Measurements from ENCODE around the gene ZNRF3.
"Not testable (repeated sequence)": the region's sequence is repeated elsewhere in the genome, so short reads cannot be mapped to it uniquely, and the experiment has no call there.

The ZNRF3 gene

DNA sequence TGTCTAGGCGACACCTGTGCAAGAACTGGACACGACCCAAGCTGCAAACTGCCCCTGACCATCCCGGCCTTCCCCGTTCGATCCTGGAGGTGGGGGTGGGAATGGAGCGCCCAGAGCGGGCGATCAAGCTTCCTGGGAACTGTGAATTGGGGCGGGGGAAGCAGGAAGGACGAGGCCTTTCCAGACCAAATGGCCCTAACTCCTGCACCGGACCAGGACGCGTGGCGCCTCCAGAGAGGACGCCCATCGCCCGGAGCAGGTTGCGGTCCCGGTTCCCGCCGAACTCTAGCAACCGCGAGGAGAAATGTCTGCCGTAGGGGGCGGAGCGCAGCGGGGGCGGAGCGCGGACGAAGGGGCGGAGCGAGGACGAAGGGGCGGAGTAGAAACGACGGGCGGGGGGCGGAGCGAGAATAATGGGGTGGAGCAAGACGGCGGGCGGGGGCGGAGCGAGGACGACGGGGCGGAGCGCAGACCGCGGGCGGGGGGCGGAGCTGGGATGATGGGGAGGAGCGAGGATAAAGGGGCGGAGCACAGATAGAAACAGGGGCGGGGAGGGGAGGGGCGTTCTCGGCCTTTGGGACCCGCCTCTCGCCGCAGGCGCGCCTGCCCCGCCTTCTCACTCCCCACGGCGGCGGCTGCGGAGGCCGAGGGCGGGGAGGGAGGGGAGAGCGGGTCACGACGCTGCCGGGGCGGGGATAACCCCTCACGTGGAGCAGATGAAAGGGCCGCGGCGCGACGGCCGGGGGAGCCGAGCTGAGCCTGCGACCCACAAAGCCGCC is at the start of gene ZNRF3:
Gene ZNRF3, plus strand, starts transcription at position 695 of the 779 bp plus-strand sequence. CDS start 195 bp downstream, outside the sequence.
- peak; percentile 99 for DNase-seq (ENCODE audit: low spot score)

DNA sequence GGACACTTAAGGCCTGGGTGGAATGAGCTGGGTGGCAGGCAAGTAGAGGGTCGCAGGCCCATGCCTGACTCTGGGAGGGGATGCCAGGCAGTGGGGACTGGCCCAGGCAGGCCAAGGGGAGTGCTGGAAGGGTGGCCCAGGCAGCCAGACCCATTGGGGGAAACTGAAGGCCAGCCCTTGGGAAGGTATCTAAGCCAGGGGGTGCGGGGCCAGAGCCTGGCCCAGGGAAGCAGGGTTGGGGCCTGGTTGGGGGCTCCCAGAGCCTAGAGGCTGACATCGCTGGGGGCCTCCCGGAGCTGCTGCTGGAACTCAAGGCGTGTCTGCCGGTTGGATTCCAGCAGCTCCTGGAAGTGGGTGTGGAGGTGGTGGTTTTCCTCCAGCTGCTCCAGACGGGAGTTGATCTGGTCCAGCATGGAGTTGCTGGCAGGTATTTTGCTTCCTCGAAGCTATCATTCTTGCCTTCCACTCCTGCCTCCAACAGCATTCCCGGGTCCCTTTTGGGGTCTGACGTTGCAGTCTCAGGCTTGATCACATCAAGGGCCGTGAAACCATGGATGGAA is 47.7 kb upstream of the ZNRF3 start:
- no peak for DNase-seq (ENCODE audit: low spot score)

DNA sequence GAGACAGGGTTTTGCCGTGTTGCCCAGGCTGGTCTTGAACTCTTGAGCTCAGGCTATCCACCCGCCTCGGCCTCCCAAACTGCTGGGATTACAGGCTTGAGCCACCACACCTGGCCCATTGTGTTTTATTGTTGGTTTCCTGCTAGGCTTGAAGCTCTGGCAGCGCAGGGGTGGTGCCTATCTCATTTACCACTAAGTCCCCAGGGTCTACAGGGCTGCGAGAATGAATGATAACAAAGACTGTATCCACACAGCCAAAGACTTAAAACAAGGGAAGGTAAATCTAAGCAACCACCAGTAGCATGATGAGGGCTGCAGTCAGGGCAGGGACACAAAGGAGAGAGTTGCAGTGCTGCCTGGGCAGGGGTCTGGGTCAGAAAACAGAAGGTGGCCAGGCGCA is 45.7 kb upstream of the ZNRF3 start:
- DNase-seq (ENCODE audit: low spot score) = no peak

DNA sequence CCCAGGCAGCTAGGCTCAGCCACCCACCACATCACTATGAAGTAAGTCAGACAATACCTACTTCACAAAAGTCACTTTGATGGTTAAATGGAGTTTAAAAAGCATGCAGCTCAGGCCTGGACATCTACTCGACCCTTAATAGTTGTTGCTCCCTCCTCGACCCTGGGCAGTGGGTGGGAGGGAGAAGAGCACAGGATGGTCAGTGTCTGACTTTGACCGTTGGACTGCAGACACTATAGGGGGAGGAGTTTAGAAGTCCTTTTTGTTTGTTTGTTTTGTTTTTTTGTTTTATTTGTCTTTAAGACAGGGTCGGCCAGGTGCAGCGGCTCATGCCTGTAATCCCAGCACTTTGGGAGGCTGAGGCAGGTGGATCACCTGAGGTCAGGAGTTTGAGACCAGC is 44.4 kb upstream of the ZNRF3 start:
- DNase-seq (ENCODE audit: low spot score) = no peak

DNA sequence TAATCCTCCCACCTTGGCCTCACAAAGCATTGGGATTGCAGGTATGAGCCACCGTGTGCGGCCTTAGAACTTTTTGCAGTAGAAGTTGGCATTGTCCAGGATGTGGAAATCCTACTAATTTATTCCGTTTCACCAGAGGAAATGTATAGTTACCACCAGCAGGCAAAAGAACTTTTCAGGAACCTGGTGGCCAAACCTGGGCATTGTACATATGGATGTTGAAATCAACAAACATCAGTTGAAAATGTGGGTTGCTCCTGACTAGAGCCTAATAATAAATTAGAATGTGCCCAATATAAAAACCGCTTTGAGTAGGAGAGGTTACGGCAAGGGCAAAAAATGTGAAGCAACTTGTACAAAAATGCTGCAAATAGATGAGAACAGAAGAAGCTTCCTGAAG is 42.3 kb upstream of the ZNRF3 start:
- no peak for DNase-seq (ENCODE audit: low spot score)

DNA sequence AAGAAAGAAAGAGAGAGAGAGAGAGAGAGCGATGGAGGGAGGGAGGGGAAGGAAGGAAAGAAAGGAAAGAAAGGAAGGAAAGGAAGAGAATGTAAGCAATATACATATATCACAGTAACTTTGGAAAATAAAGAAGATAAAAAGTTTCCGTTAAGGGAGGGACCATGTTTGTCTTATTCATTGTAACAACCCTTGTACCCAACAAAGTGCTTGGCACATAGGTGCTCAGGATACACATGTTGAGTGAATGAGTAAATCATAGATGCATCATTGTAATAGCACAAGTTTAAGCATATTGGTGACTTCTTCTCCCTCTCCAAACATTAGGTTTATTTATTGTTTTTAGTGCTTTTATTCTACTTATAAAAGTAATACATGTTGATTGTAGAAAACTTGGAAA is 39.7 kb upstream of the ZNRF3 start:
- DNase-seq (ENCODE audit: low spot score) = no peak

DNA sequence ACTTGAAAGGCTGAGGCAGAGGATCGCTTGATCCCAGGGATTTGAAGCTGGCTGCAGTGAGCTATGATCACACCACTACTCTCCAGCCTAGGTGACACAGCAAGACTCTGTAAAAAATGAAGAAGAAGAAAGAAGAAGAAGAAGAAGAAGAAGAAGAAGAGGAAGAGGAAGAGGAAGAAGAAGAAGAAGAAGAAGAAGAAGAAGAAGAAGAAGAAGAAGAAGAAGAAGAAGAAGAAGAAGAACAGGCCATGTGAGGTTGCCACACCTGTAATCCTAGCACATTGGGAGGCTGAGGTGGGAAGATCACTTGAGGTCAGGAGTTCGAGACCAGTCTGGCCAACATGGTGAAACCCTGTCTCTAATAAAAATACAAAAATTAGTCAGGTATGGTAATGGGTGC is 39.1 kb upstream of the ZNRF3 start:
- not testable (repeated sequence) for DNase-seq (ENCODE audit: low spot score)

DNA sequence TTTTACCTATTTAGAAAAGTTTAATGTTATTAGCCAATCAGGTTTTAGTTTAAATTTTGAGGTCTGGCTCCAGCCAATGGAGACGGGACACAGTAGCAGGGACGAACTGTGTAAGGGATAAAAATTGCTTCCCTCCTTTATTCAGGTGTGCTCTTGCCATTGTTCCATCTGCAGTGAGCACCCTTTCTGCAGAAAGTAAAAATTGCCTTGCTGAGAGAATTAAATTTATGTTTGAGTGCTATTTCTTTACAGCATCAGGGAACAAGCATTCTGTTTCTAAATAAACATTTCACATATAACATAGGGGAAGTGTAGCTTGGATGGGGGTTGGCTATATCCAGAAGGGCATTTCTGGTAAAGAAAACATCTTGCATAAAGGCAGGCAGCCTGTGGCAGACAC is 36.4 kb upstream of the ZNRF3 start:
- DNase-seq (ENCODE audit: low spot score) = no peak

DNA sequence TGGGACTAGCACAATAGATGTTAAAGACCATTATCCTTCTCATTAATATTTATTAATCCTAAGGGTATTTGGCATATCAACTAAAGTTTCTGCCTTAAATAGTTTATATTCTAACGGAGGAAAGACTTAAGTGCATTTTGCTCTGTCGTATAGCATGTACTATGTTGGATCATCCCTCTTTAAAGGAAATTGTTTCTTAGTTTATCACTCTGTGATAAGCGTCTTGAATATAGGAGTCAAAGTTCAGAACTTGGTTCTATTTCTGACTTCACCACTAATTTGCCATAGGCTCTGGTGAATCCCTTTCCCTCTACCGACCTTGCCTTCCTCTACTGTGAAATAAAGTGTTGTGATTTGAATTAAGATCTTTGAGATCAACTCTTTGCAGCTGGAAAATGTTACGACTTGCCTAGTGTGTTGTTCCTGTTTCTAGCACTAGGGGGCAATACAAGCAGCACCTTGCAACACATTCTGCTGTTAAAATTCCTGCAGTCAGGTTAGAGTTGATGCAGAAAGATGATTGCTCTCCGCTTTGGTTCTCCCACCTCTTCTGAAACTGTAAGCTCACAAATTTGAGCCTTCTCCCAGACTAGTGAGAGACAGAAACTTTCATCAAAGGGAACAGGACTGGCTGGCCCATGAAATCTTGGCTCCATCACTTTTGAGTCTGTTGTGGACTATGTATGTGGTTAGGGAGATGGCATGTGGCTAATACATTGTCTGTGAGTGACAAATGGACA is 27.8 kb upstream of the ZNRF3 start:
- DNase-seq (ENCODE audit: low spot score) = peak; percentile 81

DNA sequence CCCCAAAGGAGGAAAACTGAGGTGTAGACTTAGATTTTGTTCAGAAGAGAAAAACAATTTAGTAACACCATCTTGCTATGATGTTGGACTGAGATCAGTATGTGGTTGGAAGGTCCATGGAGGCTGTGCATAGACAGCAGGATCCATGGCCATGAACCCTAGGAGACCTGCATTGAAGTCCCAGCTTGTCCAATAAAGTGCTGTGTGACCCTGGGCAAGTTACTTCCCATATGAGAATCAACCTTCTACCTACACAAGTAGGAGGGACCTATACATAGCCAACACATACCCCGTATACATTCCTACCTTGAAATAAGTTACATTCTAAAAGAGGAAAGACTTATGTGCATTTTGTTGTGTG is 27.3 kb upstream of the ZNRF3 start:
- DNase-seq (ENCODE audit: low spot score) = no peak

DNA sequence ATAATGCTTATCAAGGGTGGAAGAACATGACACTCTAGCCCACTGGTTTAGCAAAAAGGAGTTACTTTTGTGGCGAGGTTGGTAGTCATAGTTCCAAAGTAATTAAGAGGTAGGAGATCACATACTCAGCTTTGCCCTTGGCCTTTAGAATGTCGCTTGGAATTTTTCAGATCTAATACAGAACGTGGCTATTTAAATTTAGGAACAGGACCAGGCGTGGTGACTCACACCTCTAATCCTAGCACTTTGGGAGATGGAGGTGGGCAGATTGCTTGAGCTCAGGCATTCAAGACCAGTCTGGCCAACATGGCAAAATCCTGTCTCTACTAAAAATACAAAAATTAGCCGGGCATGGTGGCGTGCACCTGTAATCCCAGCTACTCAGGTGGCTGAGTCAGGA is 26.1 kb upstream of the ZNRF3 start:
- no peak for DNase-seq (ENCODE audit: low spot score)

DNA sequence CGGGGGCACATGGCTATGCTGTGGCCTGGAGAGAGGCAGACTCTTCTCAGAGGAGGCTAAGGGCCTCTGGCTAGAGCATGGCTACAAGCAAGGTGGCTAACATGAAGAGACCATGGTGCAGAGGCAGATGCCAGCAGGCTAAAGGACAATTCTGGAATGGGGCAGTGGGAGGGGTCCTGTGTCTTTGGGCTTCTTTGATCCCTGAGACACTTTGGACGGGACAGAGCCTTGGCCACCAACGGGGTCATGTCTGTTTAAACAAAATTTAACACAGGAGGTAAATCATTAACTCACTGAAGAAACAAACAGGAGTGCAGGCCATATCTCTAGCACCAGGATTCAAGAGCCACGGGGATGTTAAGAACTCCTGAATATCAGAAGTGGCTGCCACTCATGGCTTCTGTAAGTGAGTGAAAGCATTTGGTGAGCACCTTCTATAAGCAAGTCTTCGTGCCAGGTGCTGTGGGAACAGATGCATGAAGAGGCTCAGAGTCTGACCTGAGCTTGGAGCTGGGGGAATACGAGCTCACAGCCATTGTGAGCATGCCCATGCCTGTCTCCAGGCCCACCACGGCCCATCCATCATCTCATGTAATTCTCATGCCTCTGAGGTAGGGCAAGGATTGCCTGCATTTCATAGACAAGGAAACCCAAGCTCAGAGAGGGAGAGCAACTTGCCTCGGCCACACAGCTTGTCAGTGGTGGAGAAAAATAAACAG is 18.3 kb upstream of the ZNRF3 start:
- DNase-seq (ENCODE audit: low spot score) = no peak

DNA sequence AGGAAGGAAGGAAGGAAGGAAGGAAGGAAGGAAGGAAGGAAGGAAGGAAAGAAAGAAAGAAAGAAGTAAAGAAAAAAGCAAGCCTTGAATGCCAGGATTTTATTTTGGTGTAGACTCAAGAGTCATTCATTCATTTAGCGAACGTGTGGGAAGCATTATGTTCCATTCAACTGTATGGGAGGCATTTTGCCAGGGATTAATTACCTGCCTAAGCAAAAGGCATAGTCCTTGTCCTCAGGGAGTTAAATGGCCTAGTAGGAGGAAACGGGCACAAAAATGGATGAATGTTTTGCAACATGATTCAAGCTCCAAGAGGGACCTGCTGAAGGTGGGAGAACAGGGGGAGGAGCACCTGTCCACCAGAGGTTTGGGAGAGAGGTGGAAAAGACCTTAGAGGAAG is 16.2 kb upstream of the ZNRF3 start:
- DNase-seq (ENCODE audit: low spot score) = no peak

DNA sequence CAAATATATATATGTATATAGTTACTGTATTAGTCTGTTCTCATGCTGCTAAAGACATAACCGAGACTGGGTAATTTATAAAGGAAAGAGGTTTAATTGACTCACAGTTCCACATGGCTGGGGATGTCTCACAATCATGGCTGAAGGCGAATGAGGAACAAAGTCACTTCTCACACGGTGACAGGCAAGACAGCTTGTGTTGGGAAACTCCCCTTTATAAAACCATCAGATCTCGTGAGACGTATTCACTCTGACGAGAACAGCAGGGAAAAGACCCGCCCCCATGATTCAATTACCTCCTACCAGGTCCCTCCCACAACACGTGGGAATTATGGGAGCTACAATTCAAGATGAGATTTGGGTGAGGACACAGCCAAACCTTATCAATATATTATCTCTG is 15.0 kb upstream of the ZNRF3 start:
- DNase-seq (ENCODE audit: low spot score) = not testable (repeated sequence)

DNA sequence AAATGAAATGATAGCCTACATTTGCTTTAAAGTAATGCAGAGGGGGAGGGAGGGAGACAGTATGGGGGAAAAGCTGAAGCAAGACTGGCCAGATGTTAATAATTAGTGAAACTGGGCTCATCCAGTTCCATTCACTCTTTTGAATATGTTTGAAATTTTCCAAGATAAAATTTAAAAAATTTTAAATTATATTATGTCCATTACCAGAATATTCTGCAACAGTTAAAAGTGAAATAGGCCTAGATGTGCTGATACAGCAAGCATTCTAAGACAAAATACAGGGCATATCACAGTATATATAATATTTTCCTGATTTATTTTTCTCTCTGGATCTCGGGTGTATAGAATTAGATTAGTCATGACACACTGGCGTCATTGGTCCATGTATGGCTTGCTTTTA is 13.6 kb upstream of the ZNRF3 start:
- peak; percentile 12 for DNase-seq (ENCODE audit: low spot score)

DNA sequence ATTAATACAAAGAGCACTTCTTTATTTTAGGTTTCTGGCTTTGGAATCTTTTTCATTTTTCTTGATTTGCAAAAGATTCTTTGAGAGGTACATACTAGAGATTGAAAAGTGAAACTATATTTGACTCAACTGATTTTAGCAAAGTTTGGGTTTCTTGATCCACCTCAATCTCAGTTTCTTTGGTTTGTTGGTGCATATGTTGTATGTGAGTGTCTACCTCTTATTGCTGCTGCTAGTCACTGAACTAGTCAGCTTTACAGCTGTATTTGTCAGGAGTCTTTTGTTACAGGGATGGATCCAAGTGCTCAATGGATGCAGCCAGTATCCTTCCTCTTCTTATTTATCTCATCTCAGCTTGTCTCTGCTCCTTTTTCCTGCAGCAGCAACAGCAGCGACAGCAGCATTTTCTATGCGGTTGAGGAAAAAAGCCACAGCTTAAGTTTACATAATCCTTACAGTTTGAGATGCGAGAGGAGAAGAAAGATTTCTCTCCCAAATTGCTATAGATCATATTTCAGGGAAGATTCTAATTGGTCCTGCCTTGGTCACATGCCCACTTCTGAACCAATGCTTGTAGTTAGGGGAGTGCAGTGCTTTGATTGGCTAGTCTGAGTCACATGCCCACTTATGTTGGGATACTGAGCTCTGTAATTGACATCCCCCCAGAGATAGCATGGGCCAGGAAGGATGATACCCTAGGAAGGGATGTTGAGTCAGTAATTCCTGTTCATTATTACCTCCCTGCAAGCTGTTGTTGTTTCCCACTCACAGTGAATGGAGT is 10.0 kb upstream of the ZNRF3 start:
- DNase-seq (ENCODE audit: low spot score) = no peak

DNA sequence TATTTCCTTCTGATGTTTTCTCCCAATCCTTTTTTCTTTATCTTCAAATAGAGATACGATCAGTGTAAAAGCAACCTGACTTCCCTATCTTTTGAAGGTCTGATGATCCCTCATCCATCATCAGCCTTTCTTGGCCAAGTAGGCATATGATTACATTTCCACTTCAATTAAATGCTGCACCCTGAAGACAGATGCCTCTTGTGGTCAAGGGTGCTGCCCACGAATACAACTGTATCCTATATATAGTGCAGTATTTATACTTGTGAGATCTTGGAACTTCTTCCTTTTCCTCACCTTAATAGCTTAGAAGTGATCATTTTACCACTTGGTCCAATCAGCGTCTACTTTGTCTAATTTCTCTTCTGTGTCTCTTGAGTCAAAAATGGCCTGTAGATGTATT is 9.3 kb upstream of the ZNRF3 start:
- no peak for DNase-seq (ENCODE audit: low spot score)

DNA sequence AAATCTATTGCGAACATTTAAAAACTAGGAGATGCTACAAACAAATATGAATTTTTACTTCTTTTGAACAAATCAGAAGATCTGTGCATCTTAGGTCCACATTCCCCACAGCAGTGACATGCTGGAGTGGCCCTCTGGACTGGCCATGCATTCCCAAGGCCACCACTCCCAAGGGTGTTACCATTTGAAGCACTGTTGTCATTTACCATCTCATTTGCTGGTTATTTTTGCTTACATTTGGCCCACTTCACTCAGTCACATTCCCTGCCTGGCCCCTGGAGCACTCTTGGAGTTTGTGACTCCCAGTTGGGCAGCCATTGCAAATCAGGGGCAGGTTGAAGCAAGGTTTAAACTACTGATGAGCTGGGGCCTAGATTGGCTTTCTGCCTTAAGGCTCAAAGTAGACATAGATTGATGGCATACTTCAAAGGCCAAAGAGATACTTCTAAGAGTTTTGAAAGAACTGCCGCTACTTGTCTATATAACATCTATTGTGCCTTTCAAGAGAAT is 8.5 kb upstream of the ZNRF3 start:
- no peak for DNase-seq (ENCODE audit: low spot score)

DNA sequence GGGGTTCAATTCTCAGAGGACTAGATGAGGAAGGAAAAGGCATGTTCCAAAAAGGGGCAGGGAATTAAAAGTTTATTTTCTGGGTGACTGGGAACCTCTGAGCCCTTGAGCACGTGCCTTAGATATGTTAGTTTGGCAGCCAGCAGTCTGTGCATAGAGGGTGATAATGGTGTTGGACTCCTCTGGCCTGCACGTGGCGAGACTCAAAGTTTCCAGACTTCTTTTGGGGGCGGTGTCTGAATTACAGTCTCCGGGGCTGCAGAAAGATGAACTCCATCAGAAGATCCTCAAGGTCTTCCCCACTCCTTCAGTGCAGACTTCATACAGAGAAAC is 861 bp upstream of the ZNRF3 start:
- peak; percentile 12 for DNase-seq (ENCODE audit: low spot score)

DNA sequence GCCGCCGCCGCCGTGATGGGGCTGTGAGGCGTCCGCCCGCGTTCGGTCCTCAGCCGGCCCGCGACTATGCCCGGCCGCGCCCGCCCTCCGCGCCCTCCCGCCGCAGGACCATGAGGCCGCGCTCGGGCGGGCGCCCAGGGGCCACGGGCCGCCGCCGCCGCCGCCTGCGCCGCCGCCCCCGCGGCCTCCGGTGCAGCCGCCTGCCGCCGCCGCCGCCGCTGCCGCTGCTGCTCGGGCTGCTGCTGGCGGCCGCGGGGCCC is 215 bp downstream of the ZNRF3 start:
- DNase-seq (ENCODE audit: low spot score) = no peak

DNA sequence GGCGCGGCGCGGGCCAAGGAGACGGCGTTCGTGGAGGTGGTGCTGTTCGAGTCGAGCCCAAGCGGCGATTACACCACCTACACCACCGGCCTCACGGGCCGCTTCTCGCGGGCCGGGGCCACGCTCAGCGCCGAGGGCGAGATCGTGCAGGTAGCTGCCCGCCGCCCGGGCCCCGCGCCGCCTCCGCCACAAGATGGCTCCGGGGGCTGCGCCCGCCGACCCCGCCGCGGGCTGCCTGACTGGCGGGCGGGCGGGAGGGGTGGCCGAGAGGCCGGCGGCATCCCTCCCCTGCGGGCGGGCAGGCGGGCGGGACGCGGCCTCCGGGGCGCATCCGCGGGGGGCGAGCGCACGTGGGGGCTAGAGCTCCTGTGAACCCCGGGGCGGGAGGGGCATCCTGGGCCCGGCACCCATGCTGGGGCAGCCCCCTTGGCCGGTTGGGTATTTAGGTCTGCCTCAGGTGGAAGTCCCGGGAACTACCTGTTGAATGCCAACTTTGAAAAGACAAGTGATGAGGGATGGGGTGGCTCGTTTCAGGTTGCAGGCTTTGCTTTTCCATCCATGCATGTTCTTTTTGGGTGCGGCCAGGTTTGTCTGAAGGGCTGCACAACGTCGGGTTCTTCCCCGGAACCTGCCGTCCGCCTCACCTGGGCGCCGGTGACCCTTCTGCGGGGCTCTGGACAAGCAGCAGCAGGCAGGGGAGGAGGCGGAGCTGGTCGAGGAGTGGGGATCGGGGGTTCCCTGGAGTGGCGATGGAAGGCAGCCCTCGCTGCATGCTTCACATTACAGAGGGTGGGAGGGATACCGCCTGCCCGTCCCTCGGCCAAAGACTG is 760 bp downstream of the ZNRF3 start:
- DNase-seq (ENCODE audit: low spot score) = peak; percentile 68

Measured in GM03348 (cell line).